ENCODE results near the gene PTGDS.
"Not testable (repeated sequence)": the region's sequence is repeated elsewhere in the genome, so short reads cannot be mapped to it uniquely, and the experiment has no call there.

The PTGDS gene

GRCh38 chr9:136992819-136993369 lies 15.6 kb downstream of the PTGDS start:
- DNase-seq: no peak

GRCh38 chr9:136994180-136994887 lies 17.0 kb downstream of the PTGDS start:
- DNase-seq: no peak

- no peak for DNase-seq
These were observed 17.6 kb downstream of the PTGDS start for GRCh38 chr9:136994888-136995230.

- DNase-seq: no peak
These were observed 18.1 kb downstream of the PTGDS start for GRCh38 chr9:136995362-136995761.

- DNase-seq: no peak
These were observed 18.5 kb downstream of the PTGDS start for GRCh38 chr9:136995772-136996311.

GRCh38 chr9:136996361-136997292 lies 19.3 kb downstream of the PTGDS start, which contains the start of gene CLIC3:
Gene CLIC3 (minus strand): TSS chr9:136996568. CDS start chr9:136996543, 25 bp downstream.
- no peak for DNase-seq

- DNase-seq: no peak
These were observed 20.1 kb downstream of the PTGDS start for GRCh38 chr9:136997371-136997770.

GRCh38 chr9:136997830-136998234 lies 20.5 kb downstream of the PTGDS start:
- DNase-seq: no peak

- DNase-seq: no peak
These were observed 23.1 kb downstream of the PTGDS start for GRCh38 chr9:137000177-137000930.

GRCh38 chr9:137001857-137002645 lies 24.7 kb downstream of the PTGDS start:
- DNase-seq: no peak

GRCh38 chr9:137002646-137003041 lies 25.3 kb downstream of the PTGDS start:
- DNase-seq: no peak

GRCh38 chr9:137004285-137004684 lies 27.0 kb downstream of the PTGDS start:
- DNase-seq: not testable (repeated sequence)

GRCh38 chr9:137006116-137007003 lies 29.1 kb downstream of the PTGDS start:
- no peak for DNase-seq

GRCh38 chr9:137007108-137007815 lies 30.0 kb downstream of the PTGDS start:
- DNase-seq: no peak

GRCh38 chr9:137007816-137008270 lies 30.5 kb downstream of the PTGDS start:
- DNase-seq: no peak

- no peak for DNase-seq
These were observed 31.0 kb downstream of the PTGDS start for GRCh38 chr9:137008312-137008711.

- DNase-seq: no peak
These were observed 31.9 kb downstream of the PTGDS start for GRCh38 chr9:137009217-137009616.

- no peak for DNase-seq
These were observed 32.8 kb downstream of the PTGDS start for GRCh38 chr9:137009938-137010732.

GRCh38 chr9:137011156-137011555 lies 33.9 kb downstream of the PTGDS start:
- DNase-seq: no peak

Data from NCI-H1048 (cell line).